ENCODE data around the gene MAST4.
"Not testable (repeated sequence)": the region's sequence is repeated elsewhere in the genome, so short reads cannot be mapped to it uniquely, and the experiment has no call there.

The MAST4 gene

GRCh38 chr5:67102708-67103107, 506.5 kb downstream of the MAST4 start:
- DNase-seq: no peak

GRCh38 chr5:67104859-67105258, 508.7 kb downstream of the MAST4 start:
- no peak for DNase-seq

- DNase-seq: no peak
These were observed 509.1 kb downstream of the MAST4 start for GRCh38 chr5:67105270-67105669.

GRCh38 chr5:67106626-67107342, 510.6 kb downstream of the MAST4 start:
- DNase-seq: no peak

GRCh38 chr5:67111779-67112178, 515.6 kb downstream of the MAST4 start:
- no peak for DNase-seq

GRCh38 chr5:67115246-67115645, 519.1 kb downstream of the MAST4 start:
- no peak for DNase-seq

GRCh38 chr5:67115817-67116216, 519.6 kb downstream of the MAST4 start:
- DNase-seq: no peak

GRCh38 chr5:67118050-67118620, 521.9 kb downstream of the MAST4 start:
- no peak for DNase-seq

- no peak for DNase-seq
These were observed 522.8 kb downstream of the MAST4 start for GRCh38 chr5:67119010-67119409.

GRCh38 chr5:67120032-67120431, 523.8 kb downstream of the MAST4 start:
- no peak for DNase-seq

- DNase-seq: no peak
These were observed 527.6 kb downstream of the MAST4 start for GRCh38 chr5:67123819-67124218.

- DNase-seq: no peak
These were observed 528.4 kb downstream of the MAST4 start for GRCh38 chr5:67124556-67124955.

GRCh38 chr5:67127347-67127895, 531.2 kb downstream of the MAST4 start:
- DNase-seq: not testable (repeated sequence)

GRCh38 chr5:67129768-67130167, 533.6 kb downstream of the MAST4 start:
- DNase-seq: no peak

- DNase-seq: no peak
These were observed 537.0 kb downstream of the MAST4 start for GRCh38 chr5:67133217-67133616.

- no peak for DNase-seq
These were observed 537.6 kb downstream of the MAST4 start for GRCh38 chr5:67133776-67134175.

GRCh38 chr5:67135381-67135984, 539.3 kb downstream of the MAST4 start:
- no peak for DNase-seq

- DNase-seq: no peak
These were observed 542.8 kb downstream of the MAST4 start for GRCh38 chr5:67139030-67139429.

GRCh38 chr5:67140413-67140812, 544.2 kb downstream of the MAST4 start:
- DNase-seq: no peak

- DNase-seq: no peak
These were observed 545.5 kb downstream of the MAST4 start for GRCh38 chr5:67141644-67142043.

GRCh38 chr5:67142816-67143215, 546.6 kb downstream of the MAST4 start:
- DNase-seq: no peak

- no peak for DNase-seq
These were observed 547.4 kb downstream of the MAST4 start for GRCh38 chr5:67143549-67143948.

GRCh38 chr5:67144183-67144639, 548.0 kb downstream of the MAST4 start:
- no peak for DNase-seq

- DNase-seq: no peak
These were observed 550.4 kb downstream of the MAST4 start for GRCh38 chr5:67146574-67146973.
